Measurements from ENCODE around the gene ERCC8.

The ERCC8 gene

GRCh38 chr5:60833520-60833919, 111.3 kb downstream of the ERCC8 start:
- DNase-seq: no peak

GRCh38 chr5:60830581-60831127, 114.2 kb downstream of the ERCC8 start:
- DNase-seq: no peak

- DNase-seq: no peak
Observed at GRCh38 chr5:60829490-60830266, 115.2 kb downstream of the ERCC8 start.

GRCh38 chr5:60827201-60827600, 117.7 kb downstream of the ERCC8 start:
- no peak for DNase-seq

GRCh38 chr5:60826653-60827052, 118.2 kb downstream of the ERCC8 start:
- DNase-seq: no peak

Data from NCI-H526 (cell line).